GM18858 (cell line): ENCODE data around the gene CALY.

Experiments
- ATAC-seq: cut with Tn5 transposase; IDR thresholded peaks from one replicate; pipeline ENCODE4 v1.9.1; 2021; ENCODE audit not compliant: unreplicated experiment

The CALY gene

GRCh38 chr10:133366751-133367150 is 30.1 kb upstream of the CALY start:
- no peak for ATAC-seq

- ATAC-seq = no peak
Measured at GRCh38 chr10:133366130-133366478, 29.4 kb upstream of the CALY start.

GRCh38 chr10:133365461-133366129 is 28.9 kb upstream of the CALY start:
- ATAC-seq = no peak

DNA sequence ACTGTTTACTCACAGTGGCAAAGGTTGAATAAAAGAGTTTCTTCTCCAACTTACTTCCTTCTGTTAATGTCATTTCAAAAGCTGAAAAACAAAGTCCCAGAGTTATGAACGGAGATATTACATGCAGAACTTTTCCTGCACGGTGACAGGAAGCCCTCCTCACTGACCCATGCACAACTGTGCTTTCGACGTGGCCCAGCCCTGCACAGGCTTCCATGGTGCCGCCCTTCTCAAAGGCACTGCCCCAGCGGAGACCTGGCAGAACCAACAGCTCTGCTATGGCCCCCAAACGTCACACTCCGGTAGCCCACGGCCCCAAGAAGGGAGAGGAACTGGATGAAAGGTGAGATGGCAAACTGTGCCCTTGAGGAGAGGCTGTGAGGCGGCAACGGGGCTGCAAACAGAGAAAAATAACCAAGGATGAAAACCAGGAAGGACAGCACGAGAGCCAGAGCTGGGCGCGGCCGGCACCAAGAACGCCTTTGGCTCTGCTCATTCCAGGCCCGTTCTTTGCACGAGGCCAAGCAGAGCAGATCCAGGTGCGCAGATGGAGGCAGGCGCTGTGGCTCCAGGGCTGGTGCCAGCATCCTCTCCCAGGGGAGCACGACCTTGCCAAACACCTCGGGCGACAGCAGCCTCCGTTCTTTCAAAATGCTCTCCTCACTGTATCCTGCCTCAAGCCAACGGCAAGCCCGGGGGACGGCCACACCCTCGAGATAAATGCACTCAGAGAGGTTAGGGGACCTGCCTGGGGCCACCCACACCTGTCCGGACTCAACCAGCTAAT is 28.1 kb upstream of the CALY start:
- no peak for ATAC-seq

- no peak for ATAC-seq
Measured at GRCh38 chr10:133362846-133363245, 26.1 kb upstream of the CALY start.

DNA sequence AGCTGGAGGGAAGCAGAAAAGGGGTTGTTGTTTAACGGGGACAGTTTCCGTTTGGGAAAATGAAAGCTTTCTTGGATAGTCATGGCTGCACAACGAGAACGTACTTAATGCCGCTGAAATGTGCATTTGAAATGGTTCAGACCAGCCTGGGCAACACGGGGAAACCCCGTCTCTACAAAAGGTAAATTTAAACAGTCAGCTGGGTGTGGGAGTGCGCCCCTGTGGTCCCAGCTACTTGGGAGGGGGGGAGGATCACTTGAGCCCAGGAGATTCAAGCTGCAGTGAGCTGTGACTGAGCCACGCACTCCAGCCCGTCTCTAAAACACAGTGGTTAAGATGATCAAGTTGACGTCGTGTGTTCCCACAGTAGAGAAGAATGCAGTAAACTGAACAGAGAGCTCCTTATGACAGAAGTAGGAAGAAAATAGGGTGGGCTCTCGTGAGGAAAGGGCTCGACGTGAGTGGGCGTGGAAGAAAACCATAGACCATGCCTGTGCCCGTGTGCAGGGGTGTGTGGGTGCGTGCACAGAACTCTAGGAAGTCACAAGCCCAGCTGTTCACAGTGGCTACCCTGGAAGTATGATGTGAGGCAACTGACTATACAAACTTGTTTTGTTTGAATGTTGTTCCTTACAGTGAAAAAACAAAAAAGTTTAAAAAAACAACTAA is 25.2 kb upstream of the CALY start:
- ATAC-seq = no peak

DNA sequence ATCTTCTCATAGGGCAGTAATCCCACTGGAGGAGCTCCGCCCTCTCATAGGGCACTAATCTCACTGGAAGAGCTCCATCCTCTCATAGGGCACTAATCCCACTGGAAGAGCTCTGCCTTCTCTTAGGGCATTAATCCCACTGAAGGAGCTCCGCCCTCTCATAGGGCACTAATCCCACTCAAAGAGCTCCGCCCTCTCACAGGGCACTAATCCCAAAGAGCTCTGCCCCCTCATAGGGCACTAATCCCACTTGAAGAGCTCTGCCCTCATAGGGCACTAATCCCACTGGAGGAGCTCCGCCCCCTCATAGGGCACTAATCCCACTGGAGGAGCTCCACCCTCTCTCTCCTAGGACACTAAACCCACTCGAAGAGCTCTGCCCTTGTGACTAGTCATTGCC is 24.5 kb upstream of the CALY start:
- no peak for ATAC-seq

DNA sequence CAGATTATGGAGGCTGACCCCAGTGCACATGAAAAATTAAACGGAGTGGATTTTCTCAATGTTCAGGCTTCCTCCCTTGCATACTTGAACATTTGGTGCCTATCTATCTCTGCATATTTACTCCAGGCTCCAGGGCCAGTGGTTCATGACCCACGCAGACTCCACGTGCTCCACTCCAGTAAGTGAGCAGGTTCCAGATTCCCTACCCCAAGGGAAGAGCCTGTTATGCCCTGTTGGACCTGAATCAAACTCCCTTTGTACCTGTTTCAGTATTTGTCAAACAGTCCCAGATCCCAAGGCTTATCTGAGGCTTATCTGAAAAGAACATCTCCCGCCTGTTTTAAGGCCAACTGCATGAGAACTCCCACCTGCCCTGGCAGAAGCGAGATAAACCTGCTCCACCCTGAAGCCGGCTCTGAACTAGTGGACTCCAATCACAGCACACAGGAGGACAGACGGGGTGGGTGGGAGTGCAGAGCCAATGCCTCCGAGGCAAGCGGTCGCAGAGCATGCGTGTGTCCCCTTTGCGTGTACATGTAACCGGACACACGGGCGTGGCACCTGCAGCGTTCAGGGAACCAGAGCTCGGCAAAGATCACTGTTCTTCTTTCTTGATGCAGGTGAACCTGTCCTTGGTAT is 23.4 kb upstream of the CALY start:
- no peak for ATAC-seq

- ATAC-seq = no peak
Measured at GRCh38 chr10:133359554-133359971, 22.9 kb upstream of the CALY start.

DNA sequence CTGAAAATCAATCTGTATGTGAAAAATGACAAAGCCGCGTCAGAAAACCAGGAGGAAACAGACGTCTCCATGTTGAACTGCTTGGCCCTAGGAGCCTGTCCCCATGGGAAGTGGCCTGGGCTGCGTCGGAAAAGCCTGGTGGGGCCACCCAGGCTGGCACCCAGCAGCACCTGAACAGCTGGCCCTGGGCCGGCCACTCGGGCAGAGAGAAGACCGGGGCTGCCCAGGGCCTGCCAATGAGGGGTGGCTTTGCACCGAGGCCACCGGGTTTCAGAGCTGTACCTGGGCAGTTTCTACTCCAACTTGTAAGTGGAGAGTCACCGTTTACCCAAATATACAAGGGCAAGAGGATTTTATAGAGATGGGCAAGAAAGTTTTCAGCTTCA is 22.2 kb upstream of the CALY start:
- ATAC-seq = no peak

GRCh38 chr10:133358162-133358924 is 21.6 kb upstream of the CALY start:
- ATAC-seq = no peak

GRCh38 chr10:133357285-133358161 is 20.8 kb upstream of the CALY start, which contains the start of gene FUOM:
Gene FUOM, minus strand, starts transcription at chr10:133358019. Its CDS starts 12 bp downstream, at chr10:133358007.
- peak; percentile 58 for ATAC-seq

GRCh38 chr10:133356549-133357284 is 20.0 kb upstream of the CALY start:
- no peak for ATAC-seq

DNA sequence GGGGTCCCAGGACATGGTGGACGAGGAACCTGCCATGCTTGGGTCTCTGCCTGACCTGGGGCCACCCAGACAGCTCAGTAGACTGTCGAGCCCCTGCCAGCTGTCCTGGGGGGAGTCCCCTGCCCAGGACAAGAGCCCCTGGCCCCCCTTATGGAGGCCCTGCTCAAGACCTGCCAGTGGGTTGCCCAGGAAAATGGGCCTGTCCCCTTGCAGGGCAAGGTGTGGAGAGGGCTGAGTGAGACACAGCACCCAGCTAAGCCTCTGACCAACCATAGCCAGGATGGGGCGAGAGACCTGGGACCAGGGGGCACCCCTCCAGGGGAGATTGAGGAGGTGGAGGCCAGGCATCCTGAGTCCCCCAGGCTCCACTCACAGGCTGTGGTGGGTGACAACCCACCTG is 19.3 kb upstream of the CALY start:
- no peak for ATAC-seq

DNA sequence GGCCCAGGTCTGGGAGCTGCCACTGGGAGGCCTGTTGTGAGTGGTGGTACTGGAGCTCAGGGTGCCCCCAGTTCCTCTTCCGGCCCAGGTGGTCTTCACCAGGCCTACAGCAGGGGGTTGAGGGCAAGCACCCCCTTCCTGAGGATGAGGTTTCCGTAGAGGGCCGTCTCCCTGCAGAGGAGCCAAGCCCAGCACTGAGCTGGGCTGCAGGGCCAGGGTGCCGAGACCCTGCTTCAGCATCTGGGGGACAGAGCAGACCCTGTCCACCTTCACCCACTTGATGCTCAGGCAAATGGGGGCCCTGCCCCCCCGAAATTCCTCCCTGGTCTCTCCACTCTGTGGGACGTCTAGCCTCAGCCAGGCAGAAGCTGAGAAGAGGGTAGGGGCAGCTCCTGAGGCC is 18.6 kb upstream of the CALY start:
- no peak for ATAC-seq

DNA sequence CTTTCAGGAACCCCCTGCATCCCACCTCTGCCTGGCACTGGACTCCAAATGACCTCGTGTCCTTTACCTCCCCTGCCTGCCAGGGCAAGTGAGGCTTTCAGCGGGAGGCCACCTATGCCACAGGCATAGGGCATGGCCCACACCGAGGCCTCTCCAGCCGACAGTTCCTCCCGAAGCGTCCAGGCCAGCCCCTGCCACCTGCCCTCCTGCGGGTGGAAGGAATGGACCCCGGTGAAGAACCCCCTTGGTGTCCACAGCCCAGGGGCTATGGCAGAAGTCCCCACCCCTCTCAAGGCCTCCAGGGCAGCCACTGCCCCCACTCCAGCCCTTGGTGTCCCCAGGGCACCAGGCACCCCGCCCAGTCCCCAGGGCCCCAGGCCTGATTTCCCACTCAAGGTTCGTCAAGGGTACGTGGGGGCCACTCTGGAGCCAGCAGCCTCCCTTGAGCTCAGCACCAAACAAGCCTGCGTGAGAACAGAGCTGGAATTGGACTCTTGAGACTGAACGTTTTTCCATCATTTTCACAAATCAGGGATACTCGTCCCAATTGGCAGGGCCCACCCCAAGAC is 18.1 kb upstream of the CALY start:
- no peak for ATAC-seq

GRCh38 chr10:133353988-133354605 is 17.4 kb upstream of the CALY start:
- ATAC-seq = no peak

GRCh38 chr10:133353202-133353959 is 16.7 kb upstream of the CALY start:
- ATAC-seq = no peak
